ENCODE data around the gene MICAL1. TPM values are rescaled to one million over a fixed set of nuclear protein-coding genes. Genes with fewer than 3 reads are reported as not detected.

Gene MICAL1
- total RNA-seq, 2 experiments from 2014 or later: 69.2 to 101 TPM

GRCh38 chr6:109396046-109396718 is 59.4 kb downstream of the MICAL1 start:
- no peaks in the 10 kb centered on the region for H3K79me2 ChIP-seq (ENCODE audit: insufficient read depth, low read depth, low read length)
- TF ChIP-seq CTCF (conservative IDR thresholded peaks at IDR 0.05; ENCODE audit: low read length): no peak
- no peak for TF ChIP-seq EZH2phosphoT487 (IDR thresholded peaks at IDR 0.05; ENCODE audit: borderline replicate concordance, low read depth, low read length)
- H3K4me3 ChIP-seq (ENCODE audit: low read depth, low read length, poor library complexity, severe bottlenecking): no peak overlapping the region
- BruUV-seq (replicated peaks): no TSS peak
- H4K20me1 ChIP-seq (ENCODE audit: insufficient read depth, low read length): no peaks in the 10 kb centered on the region
- no peak for DNase-seq (ENCODE audit: low spot score)
- no peaks in the 10 kb centered on the region for H3K4me1 ChIP-seq (ENCODE audit: insufficient read depth, low read length, poor library complexity, severe bottlenecking)
- CTCF ChIA-PET (ENCODE audit: unreplicated experiment): no interaction called here
- POLR2A ChIA-PET: interaction anchor here (1.2 to 1.4 kb wide), 2 partner anchors 11 to 29 kb away, joined by 4 to 5 read pairs; no protein-coding TSS in a partner anchor
- no peak overlapping the region for H3K4me2 ChIP-seq (ENCODE audit: low read length)
- no peak overlapping the region for H3K27ac ChIP-seq (ENCODE audit: low read depth, low read length, poor library complexity, severe bottlenecking)
- H2AFZ ChIP-seq (ENCODE audit: low read length): no peak overlapping the region
- H3K36me3 ChIP-seq (ENCODE audit: insufficient read depth, low read length): no peaks in the 10 kb centered on the region
- no peaks in the 10 kb centered on the region for H3K9me3 ChIP-seq (ENCODE audit: low read length)
- H3K9me2 ChIP-seq (ENCODE audit: insufficient read depth, low read length): no peaks in the 10 kb centered on the region
- intact Hi-C loops (cut with micrococcal nuclease; ENCODE audit: unreplicated experiment): no loop called here

Other genes starting within 250 kb of the MICAL1 start
- 36.9 and 48.7 TPM in 2 replicates for gene CD164, start 73.3 kb downstream of the MICAL1 start, total RNA-seq (2014; rRNA removed; shearing (Covaris generic))
- gene CD164, start 73.3 kb downstream of the MICAL1 start, total RNA-seq (2022): 107 and 115 TPM in 2 replicates
- gene PPIL6, start 15.1 kb downstream of the MICAL1 start, total RNA-seq (2014; rRNA removed; shearing (Covaris generic)): 0.15 and 1.6 TPM in 2 replicates
- gene PPIL6, start 15.1 kb downstream of the MICAL1 start, total RNA-seq (2022): 1.3 and 1.7 TPM in 2 replicates
- gene SMPD2, start 15.0 kb downstream of the MICAL1 start, total RNA-seq (2014; rRNA removed; shearing (Covaris generic)): 18.4 and 24.4 TPM in 2 replicates
- gene SMPD2, start 15.0 kb downstream of the MICAL1 start, total RNA-seq (2022): 14.3 and 15.9 TPM in 2 replicates
- gene ZBTB24, start 27.4 kb upstream of the MICAL1 start, total RNA-seq (2014; rRNA removed; shearing (Covaris generic)): 13.7 and 15.3 TPM in 2 replicates
- 15.8 and 17.0 TPM in 2 replicates for gene ZBTB24, start 27.4 kb upstream of the MICAL1 start, total RNA-seq (2022)
- gene AK9, start 235.4 kb upstream of the MICAL1 start, total RNA-seq (2014; rRNA removed; shearing (Covaris generic)): 2.0 and 6.7 TPM in 2 replicates
- gene AK9, start 235.4 kb upstream of the MICAL1 start, total RNA-seq (2022): 4.9 and 5.7 TPM in 2 replicates
- 10.4 and 13.3 TPM in 2 replicates for gene FIG4, start 235.5 kb upstream of the MICAL1 start, total RNA-seq (2014; rRNA removed; shearing (Covaris generic))
- 22.9 and 28.9 TPM in 2 replicates for gene FIG4, start 235.5 kb upstream of the MICAL1 start, total RNA-seq (2022)